Keratinocyte (primary cell): ENCODE measurements around the gene CHTOP. TPM values are rescaled to one million over a fixed set of nuclear protein-coding genes. Genes with fewer than 3 reads are reported as not detected.
A peak's percentile ranks its signal among the peaks of the same experiment; 100 is the strongest.

ENCODE experiments used
- DNase-seq: peaks from one replicate; pipeline ENCODE4 v3.0.0-alpha.2; 2011; ENCODE audit warnings: low read depth, missing footprints, low spot score
- FAIRE-seq: peaks from 2 replicates; lab custom pipeline; 2011; peaks lifted over from hg19 to GRCh38; lab: Jason Lieb, UNC
- H2AFZ ChIP-seq: 2 replicates; pipeline ENCODE4 v1.6.0; 2012; ENCODE audit warnings: low read length, control low read depth, inconsistent platforms; ENCODE audit not compliant: control insufficient read depth
- H3K27ac ChIP-seq: 2 replicates; pipeline ENCODE4 v1.5.1; 2011; ENCODE audit warnings: low read length; ENCODE audit not compliant: control insufficient read depth, insufficient read depth
- H3K27me3 ChIP-seq: 3 replicates; pipeline ENCODE4 v1.6.0; 2011; ENCODE audit warnings: low read length; ENCODE audit not compliant: control insufficient read depth, insufficient read depth; ENCODE audit errors: extremely low read depth
- H3K36me3 ChIP-seq, 2 experiments: 2 replicates in 1 of 2; 3 replicates in 1 of 2; pipeline ENCODE4 v1.5.1; 2011; ENCODE audit warnings: low read length in 2 of 2, mild to moderate bottlenecking in 1 of 2; ENCODE audit not compliant: control insufficient read depth in 2 of 2, insufficient read depth in 2 of 2; ENCODE audit errors: extremely low read depth in 1 of 2
- H3K4me1 ChIP-seq: 3 replicates; pipeline ENCODE4 v1.5.1; 2011; ENCODE audit warnings: low read length; ENCODE audit not compliant: control insufficient read depth, insufficient read depth; ENCODE audit errors: extremely low read depth
- H3K4me2 ChIP-seq: 3 replicates; pipeline ENCODE4 v1.6.0; 2011; ENCODE audit warnings: low read depth, low read length; ENCODE audit not compliant: control insufficient read depth, insufficient read depth; ENCODE audit errors: extremely low read depth
- H3K4me3 ChIP-seq, 3 experiments: fragments of 200-600 bp in 1 of 3; sonication (generic) in 1 of 3; 2 replicates in 2 of 3; 3 replicates in 1 of 3; pipeline ENCODE4 v1.5.1; 2011 to 2016; ENCODE audit warnings: low read length in 3 of 3, mild to moderate bottlenecking in 3 of 3, control low read depth in 2 of 3, inconsistent platforms in 1 of 3, low read depth in 1 of 3, mixed read lengths in 1 of 3, mixed run types in 1 of 3, moderate library complexity in 1 of 3; ENCODE audit not compliant: control insufficient read depth in 2 of 3, insufficient read depth in 2 of 3; ENCODE audit errors: extremely low read depth in 1 of 3
- H3K79me2 ChIP-seq: 2 replicates; pipeline ENCODE4 v1.6.0; 2012; ENCODE audit warnings: low read length; ENCODE audit not compliant: control insufficient read depth, insufficient read depth
- H3K9ac ChIP-seq: 3 replicates; pipeline ENCODE4 v1.6.0; 2011; ENCODE audit warnings: low read length; ENCODE audit not compliant: control insufficient read depth, insufficient read depth; ENCODE audit errors: extremely low read depth
- H3K9me1 ChIP-seq: 3 replicates; pipeline ENCODE4 v1.6.0; 2011; ENCODE audit warnings: low read length; ENCODE audit not compliant: control insufficient read depth, insufficient read depth; ENCODE audit errors: extremely low read depth
- H3K9me3 ChIP-seq: 2 replicates; pipeline ENCODE4 v1.5.1; 2012; ENCODE audit warnings: low read depth, low read length; ENCODE audit not compliant: control insufficient read depth
- H4K20me1 ChIP-seq: 3 replicates; pipeline ENCODE4 v1.6.0; 2011; ENCODE audit warnings: low read length; ENCODE audit not compliant: control insufficient read depth, insufficient read depth; ENCODE audit errors: extremely low read depth
- EZH2 ChIP-seq: IDR thresholded peaks from one replicate; pipeline ENCODE4 v1.6.1; 2012; ENCODE audit warnings: inconsistent platforms, mild to moderate bottlenecking, low read length, moderate library complexity
- dilution Hi-C: fragments of 300-500 bp; cut with MboI; formaldehyde crosslinking; loops from one replicate; pipeline ENCODE4 v1.7.0; 2020; ENCODE audit warnings: low sequenced_read_pairs; ENCODE audit not compliant: extremely low pct_ligation_motif_present
- polyA plus RNA-seq, 5 experiments: library from polyadenylated mRNA; depleted of rRNA in 3 of 5; stranded (reverse) in 3 of 5; stranded (forward) in 1 of 5; unstranded in 1 of 5; fragments of >200 nt; gene quantifications; 1 replicate in 1 of 5; 2 replicates in 3 of 5; 3 replicates in 1 of 5; pipeline versions ENCODE4 v1.2.1 to v1.2.3, GENCODE V29; 2011 to 2012; ENCODE audit warnings: missing spikeins in 2 of 5, low read depth in 1 of 5, low replicate concordance in 1 of 5
- TF ChIP-seq, protein P1 (sequence below), 3 experiments: IDR thresholded peaks in 1 of 3; conservative IDR thresholded peaks in 1 of 3; optimal IDR thresholded peaks in 1 of 3; 2 replicates in 2 of 3; 3 replicates in 1 of 3; pipeline versions ENCODE3 to v1.5.1; 2011; ENCODE audit warnings: low read length in 3 of 3, mild to moderate bottlenecking in 3 of 3, moderate library complexity in 2 of 3, control low read depth in 1 of 3, inconsistent platforms in 1 of 3; ENCODE audit not compliant: insufficient read depth in 2 of 3; ENCODE audit errors: extremely low read depth in 1 of 3

Gene CHTOP
- polyA plus RNA-seq, 1 donor (not counting 4 experiments of a cell fraction or from before 2014, with no cell fraction given), result 68.6 TPM

DNA sequence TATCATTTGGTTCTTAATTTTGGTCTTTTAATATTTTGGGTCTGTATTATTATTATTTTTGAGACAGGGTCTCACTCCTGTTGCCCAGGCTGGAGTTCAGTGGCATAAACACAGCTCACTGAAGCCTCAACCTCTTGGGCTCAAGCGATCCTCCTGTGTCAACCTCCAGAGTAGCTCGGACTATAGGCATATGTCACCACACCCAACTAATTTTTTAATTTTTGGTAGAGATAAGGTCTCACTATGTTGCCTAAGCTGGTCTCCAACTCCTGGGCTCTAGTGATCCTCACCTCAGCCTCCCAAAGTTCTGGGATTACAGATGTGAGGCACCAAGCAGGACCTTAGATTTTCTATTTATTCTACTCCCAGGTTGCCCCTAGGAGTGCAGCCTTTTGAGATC, 39.6 kb downstream of the CHTOP start:
- dilution Hi-C loops, result no loop called here
- H3K27ac ChIP-seq, result no peak overlapping the region

DNA sequence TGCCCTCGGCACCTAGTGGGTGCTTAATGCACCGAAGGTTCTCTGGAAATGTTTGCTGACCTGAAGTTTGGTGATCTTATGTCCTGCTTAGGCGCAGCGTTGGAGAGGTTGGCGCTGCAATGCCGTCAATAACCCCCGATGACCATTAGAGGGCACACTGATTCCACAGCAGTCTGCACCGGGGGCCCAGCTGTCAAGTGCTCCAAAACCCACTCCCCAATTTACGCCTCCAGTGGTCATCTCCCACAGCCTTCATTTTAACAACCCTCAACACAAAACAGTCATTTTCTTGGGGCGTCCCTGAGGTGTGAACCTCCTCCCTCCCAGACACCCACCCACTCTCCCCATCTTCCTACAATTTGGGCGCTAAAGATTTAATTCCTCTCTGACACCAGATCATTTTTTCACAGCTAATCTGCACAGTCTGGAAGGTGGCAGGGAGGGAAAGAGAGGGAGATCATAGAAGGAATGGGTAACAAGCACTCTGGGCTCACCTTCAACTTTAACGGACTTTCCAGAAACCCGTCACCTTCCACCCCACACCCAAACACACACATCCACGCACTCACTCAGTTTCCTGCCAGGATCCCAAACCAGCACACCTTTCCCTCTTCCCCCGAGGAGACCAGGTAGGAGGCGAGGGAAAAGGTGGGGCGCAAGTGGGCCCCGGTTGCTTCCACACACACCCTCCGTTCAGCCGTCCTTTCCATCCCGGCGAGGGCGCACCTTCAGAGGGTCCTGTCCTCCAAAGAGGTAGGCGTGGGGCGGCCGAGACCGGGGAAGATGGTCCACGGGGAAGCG, 44.1 kb downstream of the CHTOP start:
- H2AFZ ChIP-seq, result no peak overlapping the region
- H3K27ac ChIP-seq, result no peak overlapping the region
- H3K27me3 ChIP-seq, result peaks cover 42% of the 10 kb centered on the region
- H3K36me3 ChIP-seq, result no peaks in the 10 kb centered on the region
- H3K9me1 ChIP-seq, result no peaks in the 10 kb centered on the region
- peaks cover 9% of the 10 kb centered on the region for H3K4me1 ChIP-seq
- no peak for DNase-seq
- peak overlapping the region in 2 of 3 experiments; percentile 48 to 54 for H3K4me3 ChIP-seq
- FAIRE-seq, result peak; percentile 43
- H3K4me2 ChIP-seq, result peak overlapping the region; percentile 74
- peak; percentile 24 for TF ChIP-seq EZH2
- TF ChIP-seq, protein P1, sequence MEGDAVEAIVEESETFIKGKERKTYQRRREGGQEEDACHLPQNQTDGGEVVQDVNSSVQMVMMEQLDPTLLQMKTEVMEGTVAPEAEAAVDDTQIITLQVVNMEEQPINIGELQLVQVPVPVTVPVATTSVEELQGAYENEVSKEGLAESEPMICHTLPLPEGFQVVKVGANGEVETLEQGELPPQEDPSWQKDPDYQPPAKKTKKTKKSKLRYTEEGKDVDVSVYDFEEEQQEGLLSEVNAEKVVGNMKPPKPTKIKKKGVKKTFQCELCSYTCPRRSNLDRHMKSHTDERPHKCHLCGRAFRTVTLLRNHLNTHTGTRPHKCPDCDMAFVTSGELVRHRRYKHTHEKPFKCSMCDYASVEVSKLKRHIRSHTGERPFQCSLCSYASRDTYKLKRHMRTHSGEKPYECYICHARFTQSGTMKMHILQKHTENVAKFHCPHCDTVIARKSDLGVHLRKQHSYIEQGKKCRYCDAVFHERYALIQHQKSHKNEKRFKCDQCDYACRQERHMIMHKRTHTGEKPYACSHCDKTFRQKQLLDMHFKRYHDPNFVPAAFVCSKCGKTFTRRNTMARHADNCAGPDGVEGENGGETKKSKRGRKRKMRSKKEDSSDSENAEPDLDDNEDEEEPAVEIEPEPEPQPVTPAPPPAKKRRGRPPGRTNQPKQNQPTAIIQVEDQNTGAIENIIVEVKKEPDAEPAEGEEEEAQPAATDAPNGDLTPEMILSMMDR (optimal IDR thresholded peaks at IDR 0.05 in 1 of 3, IDR thresholded peaks at IDR 0.05 in 1 of 3, conservative IDR thresholded peaks at IDR 0.05 in 1 of 3; ENCODE audit: extremely low read depth in 1 of 3, insufficient read depth in 2 of 3, low read length in 3 of 3), result peak; percentile 89 to 98 (median 97)
- H3K9me3 ChIP-seq, result no peaks in the 10 kb centered on the region
- H4K20me1 ChIP-seq, result no peaks in the 10 kb centered on the region
- no peaks in the 10 kb centered on the region for H3K79me2 ChIP-seq
- no peak overlapping the region for H3K9ac ChIP-seq
- dilution Hi-C loops, result no loop called here

More for the DNA sequence above, 39.6 kb downstream of the CHTOP start:
- H3K9me3 ChIP-seq, result no peaks in the 10 kb centered on the region
- H3K27me3 ChIP-seq, result peaks cover 10% of the 10 kb centered on the region
- no peak overlapping the region for H2AFZ ChIP-seq
- H3K4me2 ChIP-seq, result no peak overlapping the region
- no peak for FAIRE-seq
- DNase-seq, result no peak
- H3K9me1 ChIP-seq, result no peaks in the 10 kb centered on the region
- H3K4me3 ChIP-seq, result no peak overlapping the region
- no peaks in the 10 kb centered on the region for H4K20me1 ChIP-seq
- TF ChIP-seq, protein P1 (optimal IDR thresholded peaks at IDR 0.05 in 1 of 3, IDR thresholded peaks at IDR 0.05 in 1 of 3, conservative IDR thresholded peaks at IDR 0.05 in 1 of 3; ENCODE audit: extremely low read depth in 1 of 3, insufficient read depth in 2 of 3, low read length in 3 of 3), result no peak
- no peak for TF ChIP-seq EZH2
- no peak overlapping the region for H3K9ac ChIP-seq
- peaks cover 2 to 17% of the 10 kb centered on the region in 2 experiments for H3K36me3 ChIP-seq
- H3K4me1 ChIP-seq, result peaks cover 10% of the 10 kb centered on the region
- peaks cover 23% of the 10 kb centered on the region for H3K79me2 ChIP-seq
